Thyroid gland (tissue), 4 donors: ENCODE results near the gene ASIC3. TPM values are rescaled to one million over a fixed set of nuclear protein-coding genes. Genes with fewer than 3 reads are reported as not detected.

Source experiments
- DNase-seq, 2 donors: peaks; one replicate each; pipeline ENCODE4 v3.0.0-alpha.2; 2019
- H3K27ac ChIP-seq, 3 donors: fragments of 200-600 bp; sonication (generic); 1 replicate in 2 of 3; 2 replicates in 1 of 3; pipeline ENCODE4 v1.5.1; 2016 to 2019; ENCODE audit warnings: mild to moderate bottlenecking in 1 of 3, moderate library complexity in 1 of 3
- H3K27me3 ChIP-seq: fragments of 200-600 bp; sonication (generic); one replicate; pipeline ENCODE4 v1.5.1; 2019
- H3K36me3 ChIP-seq, 2 donors: fragments of 200-600 bp; sonication (generic); one replicate each; pipeline ENCODE4 v1.5.1; 2016 to 2019
- H3K4me1 ChIP-seq, 2 donors: fragments of 200-600 bp; sonication (generic); one replicate each; pipeline ENCODE4 v1.5.1; 2017 to 2019
- H3K4me3 ChIP-seq, 3 donors: fragments of 200-600 bp; sonication (generic); replicated peaks in 1 of 3; 1 replicate in 2 of 3; 2 replicates in 1 of 3; pipeline ENCODE4 v1.5.1; 2016; ENCODE audit warnings: mild to moderate bottlenecking in 1 of 3
- H3K9me3 ChIP-seq: fragments of 200-600 bp; sonication (generic); one replicate; pipeline ENCODE4 v1.5.1; 2017
- CTCF ChIP-seq, 6 experiments: fragments of 200-600 bp in 3 of 6; fragments of 450-650 bp in 3 of 6; sonication (generic) in 3 of 6; IDR thresholded peaks; one replicate each; pipeline ENCODE4 v1.5.1; 2016 to 2019; ENCODE audit warnings: antibody characterized with exemption in 6 of 6, mild to moderate bottlenecking in 2 of 6, inconsistent platforms in 1 of 6, moderate library complexity in 1 of 6
- POLR2A ChIP-seq, 2 donors: fragments of 450-650 bp; IDR thresholded peaks; one replicate each; pipeline ENCODE4 v1.6.1; 2017; ENCODE audit warnings: antibody characterized with exemption in 2 of 2, mild to moderate bottlenecking in 2 of 2, moderate library complexity in 1 of 2
- WGBS, 2 donors: methylation state at CpG; one replicate each; pipeline ENCODE4 v1.1.5; 2017; 5-methylcytosine and 5-hydroxymethylcytosine counted together
- intact Hi-C: fragments of 100-400 bp; cut with DNase I; formaldehyde crosslinking; loops from one replicate; pipeline ENCODE4 v1.15.1; 2023
- total RNA-seq, 4 donors: library from RNA; depleted of rRNA; stranded (reverse); fragments of >200 nt; gene quantifications; one replicate each; pipeline ENCODE4 v1.2.3, GENCODE V29; 2016

Gene ASIC3
- total RNA-seq, 4 donors from 2014 or later = 1.2 to 2.6 (median 1.5) TPM; not detected in 1

DNA sequence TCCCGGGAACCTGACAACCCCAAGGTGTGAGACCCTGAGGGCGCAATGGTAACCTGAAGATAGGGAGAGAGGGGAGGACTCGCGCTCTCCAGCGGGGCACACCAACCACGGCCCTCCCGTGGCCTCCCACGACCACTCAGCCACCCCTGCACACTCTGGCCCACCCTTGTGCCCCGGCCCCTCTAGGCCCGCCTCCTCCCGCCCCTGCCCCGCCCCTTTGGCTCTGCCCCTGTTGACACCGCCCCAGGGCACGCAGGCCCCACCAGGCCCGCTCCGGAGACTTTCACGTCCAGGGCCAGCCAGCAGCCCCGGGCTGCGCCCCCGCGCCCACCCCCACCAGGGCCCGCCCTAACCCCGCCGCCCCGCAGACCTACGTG is 35.0 kb upstream of the ASIC3 start:
- Histone ChIP-seq H3K36me3 (no peaks in the 10 kb centered on the region), H3K4me1 (peaks cover 7 to 37% of the 10 kb centered on the region in 2 donors), H3K27me3 (peaks cover 4% of the 10 kb centered on the region), H3K4me3 (peak overlapping the region in 1 of 3 donors; percentile 4), H3K9me3 (no peaks in the 10 kb centered on the region), H3K27ac (no peak overlapping the region)
- WGBS, 2 donors = 5 to 30% methylated on average over 4 of the region's 26 CpGs
- DNase-seq = no peak
- TF ChIP-seq CTCF (IDR thresholded peaks at IDR 0.05) = no peak
- no peak for TF ChIP-seq POLR2A (IDR thresholded peaks at IDR 0.05)
- intact Hi-C loops = no loop called here

- H3K36me3 ChIP-seq = no peaks in the 10 kb centered on the region
- H3K27ac ChIP-seq = no peak overlapping the region
- no peaks in the 10 kb centered on the region for H3K9me3 ChIP-seq
- peaks cover 4% of the 10 kb centered on the region for H3K27me3 ChIP-seq
- peak overlapping the region in 1 of 3 donors; percentile 4 for H3K4me3 ChIP-seq
- no peak for TF ChIP-seq CTCF (IDR thresholded peaks at IDR 0.05)
- no peak for TF ChIP-seq POLR2A (IDR thresholded peaks at IDR 0.05)
- WGBS, 2 donors = 37 to 40% methylated on average over 16 to 31 of the region's 55 CpGs
- peak; percentile 26 to 38 for DNase-seq
- peaks cover 7 to 39% of the 10 kb centered on the region in 2 donors for H3K4me1 ChIP-seq
- intact Hi-C loops = no loop called here
These were observed 34.4 kb upstream of the ASIC3 start for GRCh38 chr7:151013733-151014497.

- Histone ChIP-seq H3K4me1 (peaks cover 7 to 36% of the 10 kb centered on the region in 2 donors), H3K36me3 (no peaks in the 10 kb centered on the region), H3K27me3 (peaks cover 4% of the 10 kb centered on the region), H3K9me3 (no peaks in the 10 kb centered on the region), H3K4me3 (no peak overlapping the region), H3K27ac (no peak overlapping the region)
- intact Hi-C loops = no loop called here
- 83 to 85% methylated on average over 8 of the region's 8 CpGs for WGBS, 2 donors
- DNase-seq = no peak
- no peak for TF ChIP-seq CTCF (IDR thresholded peaks at IDR 0.05)
- no peak for TF ChIP-seq POLR2A (IDR thresholded peaks at IDR 0.05)
These were observed 33.4 kb upstream of the ASIC3 start for GRCh38 chr7:151014950-151015349.

DNA sequence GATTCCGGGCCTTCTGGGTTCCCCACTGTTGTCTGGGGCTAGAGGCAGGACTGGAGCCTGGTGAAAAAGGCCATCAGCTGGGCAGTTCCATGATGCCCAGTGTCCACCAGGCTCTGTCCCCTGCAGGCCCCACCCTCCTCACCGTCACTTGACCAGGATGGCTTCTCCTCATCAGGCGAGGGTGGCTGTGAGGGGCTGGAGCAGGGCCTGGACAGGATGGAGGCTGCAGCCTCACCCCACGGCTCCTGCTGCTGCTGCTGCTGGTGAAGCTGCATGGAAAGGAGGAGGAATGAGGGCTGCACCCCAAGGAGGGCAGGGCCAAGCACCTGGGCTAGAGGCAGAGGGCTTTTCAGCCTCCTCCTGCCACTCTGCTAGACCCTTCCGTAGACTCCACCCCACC is 32.4 kb upstream of the ASIC3 start:
- DNase-seq = no peak
- Histone ChIP-seq H3K27ac (no peak overlapping the region), H3K4me3 (no peak overlapping the region), H3K9me3 (no peaks in the 10 kb centered on the region), H3K36me3 (no peaks in the 10 kb centered on the region), H3K27me3 (peaks cover 4% of the 10 kb centered on the region), H3K4me1 (peaks cover 7 to 26% of the 10 kb centered on the region in 2 donors)
- TF ChIP-seq POLR2A (IDR thresholded peaks at IDR 0.05) (no peak), CTCF (IDR thresholded peaks at IDR 0.05) (no peak)
- 86 to 96% methylated on average over 3 of the region's 5 CpGs for WGBS, 2 donors
- intact Hi-C loops = no loop called here

GRCh38 chr7:151016505-151016904 is 31.8 kb upstream of the ASIC3 start:
- DNase-seq = no peak
- Histone ChIP-seq H3K9me3 (no peaks in the 10 kb centered on the region), H3K36me3 (no peaks in the 10 kb centered on the region), H3K27ac (no peak overlapping the region), H3K27me3 (peaks cover 4% of the 10 kb centered on the region), H3K4me3 (no peak overlapping the region), H3K4me1 (peaks cover 7 to 26% of the 10 kb centered on the region in 2 donors)
- intact Hi-C loops = no loop called here
- 85 to 87% methylated on average over 7 to 8 of the region's 8 CpGs for WGBS, 2 donors
- TF ChIP-seq POLR2A (IDR thresholded peaks at IDR 0.05) (no peak), CTCF (IDR thresholded peaks at IDR 0.05) (no peak)
